IPS-NIHi7 (cell line): ENCODE data around the gene IPMK.

Experiments used
- DNase-seq: peaks from one replicate; pipeline ENCODE4 v3.0.0; 2012; ENCODE audit warnings: mixed read lengths; ENCODE audit errors: extremely low spot score

IPMK gene

GRCh38 chr10:58267713-58268453, at the start of gene IPMK:
Gene IPMK (minus strand): TSS chr10:58267894. CDS start chr10:58267611, 283 bp downstream.
- DNase-seq: peak; percentile 77

GRCh38 chr10:58316874-58317273, 49.2 kb upstream of the IPMK start:
- DNase-seq: no peak

GRCh38 chr10:58311026-58311425, 43.3 kb upstream of the IPMK start:
- DNase-seq: no peak

- DNase-seq: no peak
These were observed 40.0 kb upstream of the IPMK start for GRCh38 chr10:58307676-58308075.

GRCh38 chr10:58305821-58306220, 38.1 kb upstream of the IPMK start:
- DNase-seq: no peak

DNA sequence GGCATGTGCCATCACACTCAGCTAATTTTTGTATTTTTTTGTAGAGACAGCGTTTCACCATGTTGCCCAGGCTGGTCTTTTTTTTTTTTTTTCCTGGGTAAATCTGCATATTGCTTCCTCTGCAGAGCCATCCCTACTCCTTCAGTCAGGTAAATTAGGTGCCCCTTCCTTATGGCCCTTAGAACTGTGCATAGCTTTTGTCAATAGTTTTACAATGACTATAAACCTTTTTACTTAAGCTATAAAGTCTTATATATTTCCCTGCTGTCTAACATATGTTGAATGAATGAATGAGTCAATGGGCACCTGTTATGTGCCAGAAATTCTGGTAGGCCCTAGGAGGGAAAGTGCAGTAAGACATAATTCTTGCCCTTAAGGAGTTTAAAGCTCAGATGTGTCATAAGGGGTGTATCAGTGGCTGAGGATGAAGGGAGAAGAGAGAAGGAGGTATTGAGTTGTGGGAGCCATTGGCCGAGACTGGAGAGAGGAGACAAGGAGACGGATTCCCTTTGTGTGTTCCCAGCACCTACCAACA, 36.5 kb upstream of the IPMK start:
- no peak for DNase-seq

- no peak for DNase-seq
These were observed 34.6 kb upstream of the IPMK start for GRCh38 chr10:58302254-58302653.

DNA sequence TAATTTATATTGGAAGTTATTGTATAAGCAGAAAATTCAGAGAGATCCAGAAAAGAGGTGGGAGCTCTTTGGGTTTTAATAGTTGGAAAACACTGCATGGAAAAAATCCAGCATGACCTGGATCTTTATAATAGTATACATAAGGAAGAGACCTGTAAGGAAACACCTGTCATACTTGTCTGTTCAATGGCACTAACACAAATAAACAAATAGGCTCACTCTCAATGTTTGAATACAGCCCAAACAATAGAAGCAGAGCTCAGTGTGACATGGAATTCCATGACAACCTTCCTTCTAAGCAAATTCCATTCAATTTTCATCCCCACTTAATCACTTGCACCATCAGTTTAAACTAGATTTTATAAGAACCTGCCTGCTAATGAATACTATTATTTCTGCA, 33.0 kb upstream of the IPMK start:
- no peak for DNase-seq

- peak; percentile 75 for DNase-seq
These were observed 31.9 kb upstream of the IPMK start for GRCh38 chr10:58299580-58299979.

GRCh38 chr10:58293989-58294388, 26.3 kb upstream of the IPMK start:
- DNase-seq: no peak

DNA sequence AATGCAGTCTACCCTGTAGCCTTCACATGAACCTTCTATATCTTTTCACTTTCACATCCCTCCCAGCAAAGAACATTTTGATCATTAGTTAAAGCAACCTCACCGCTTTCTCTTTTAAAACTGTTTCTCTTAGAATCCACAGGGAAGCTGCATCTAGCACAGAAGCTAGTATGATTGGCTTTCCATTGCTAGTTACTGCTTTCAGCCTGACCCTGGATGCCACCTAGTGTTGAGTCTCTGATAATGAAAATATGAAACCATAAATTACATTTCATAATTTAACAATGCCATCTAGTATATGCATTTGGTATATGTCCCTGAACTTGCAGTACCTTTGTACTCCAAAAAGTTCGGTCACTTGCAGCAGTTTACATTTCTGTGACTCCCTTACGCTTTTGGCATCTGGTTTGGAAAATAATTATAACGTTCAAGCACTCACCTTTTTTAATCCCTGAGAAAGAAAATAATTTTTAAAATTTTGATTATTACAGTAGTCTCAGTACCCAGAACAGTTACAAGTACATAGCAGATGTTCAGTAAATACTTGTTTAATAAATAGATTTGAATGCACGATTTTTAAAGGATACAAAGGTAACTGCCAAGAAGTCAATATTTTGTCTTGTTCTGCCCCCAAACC, 24.0 kb upstream of the IPMK start:
- DNase-seq: peak; percentile 19

DNA sequence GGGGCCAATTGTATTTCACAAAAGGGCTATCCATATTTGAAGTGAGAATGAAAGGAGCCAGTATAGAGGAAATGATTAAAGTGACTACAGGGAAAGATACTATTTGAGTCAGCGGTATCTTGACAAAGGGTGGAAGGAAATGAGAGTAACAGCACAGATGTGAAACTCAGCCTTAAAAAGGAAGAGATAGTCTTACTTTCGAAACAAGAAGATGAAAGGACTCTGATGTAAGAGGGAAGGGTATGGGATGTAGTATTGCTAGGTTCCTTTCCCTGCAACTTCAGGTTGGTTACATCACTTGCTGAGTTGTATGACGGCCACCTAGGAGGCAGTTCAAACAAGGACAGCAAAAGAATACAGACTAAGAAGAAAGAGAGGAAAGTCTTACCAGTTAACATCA, 14.9 kb upstream of the IPMK start:
- no peak for DNase-seq

DNA sequence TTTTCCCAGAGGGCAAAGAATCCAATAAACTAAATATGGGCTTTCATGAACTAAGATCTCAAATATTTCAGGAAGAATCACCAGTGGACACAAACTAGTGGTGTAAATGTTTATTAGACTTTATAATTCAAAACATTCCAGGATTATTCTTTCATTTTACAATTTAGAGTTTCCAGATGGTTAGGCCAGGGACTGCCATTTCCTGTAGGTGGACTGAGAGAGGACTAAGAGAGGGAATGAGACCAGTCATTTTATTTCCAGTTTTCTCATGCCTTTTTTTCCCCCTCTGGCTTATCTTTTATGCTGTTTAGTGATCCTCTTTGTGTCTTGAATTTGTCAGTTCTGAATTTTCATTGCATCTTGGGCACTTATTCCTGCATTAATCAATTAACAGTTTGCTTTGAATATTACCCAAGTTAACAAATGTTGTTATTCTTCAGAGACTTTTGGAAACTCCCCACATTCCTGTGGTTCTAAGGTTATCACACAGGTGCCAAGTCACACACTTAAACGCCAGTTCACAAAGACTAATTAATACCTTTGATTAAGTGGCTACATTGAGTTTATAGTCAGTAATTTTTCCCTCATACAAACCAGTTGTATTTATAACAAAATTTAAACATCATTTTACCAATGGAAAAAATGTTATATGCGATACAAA, 13.5 kb upstream of the IPMK start:
- no peak for DNase-seq

DNA sequence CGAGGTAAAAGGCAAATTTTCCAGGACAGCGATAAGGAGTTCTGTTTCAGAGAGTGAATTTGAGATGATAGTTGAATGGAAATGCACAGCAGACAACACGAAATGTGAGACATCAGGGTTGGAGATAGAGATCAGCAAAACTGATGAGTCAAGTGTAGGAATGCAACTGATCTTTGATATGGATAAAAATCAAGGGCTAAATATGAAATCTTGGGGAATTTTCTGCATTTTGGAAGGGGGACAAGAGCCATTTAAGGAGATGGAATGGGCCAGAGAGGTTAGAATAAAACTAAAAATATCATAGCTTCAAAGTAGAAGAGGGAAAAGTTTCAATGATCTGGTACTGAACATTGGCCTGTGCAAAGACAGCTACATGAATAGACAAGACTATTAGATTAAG, 12.8 kb upstream of the IPMK start:
- no peak for DNase-seq

DNA sequence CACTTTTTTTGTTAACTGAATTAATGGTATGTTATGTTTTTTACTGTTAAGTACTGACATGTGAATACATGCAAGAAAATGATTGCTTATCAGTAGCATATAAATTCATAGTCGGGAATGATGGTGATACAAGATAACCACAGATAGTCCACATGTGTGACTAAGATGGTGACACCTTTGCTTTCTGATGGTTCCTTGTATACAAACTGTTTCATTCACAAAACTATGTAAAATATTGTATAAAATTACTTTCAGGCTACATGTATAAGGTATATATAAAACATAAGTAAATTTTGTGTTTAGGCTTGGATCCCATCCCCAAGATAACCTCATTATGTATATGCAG, 11.2 kb upstream of the IPMK start:
- no peak for DNase-seq

DNA sequence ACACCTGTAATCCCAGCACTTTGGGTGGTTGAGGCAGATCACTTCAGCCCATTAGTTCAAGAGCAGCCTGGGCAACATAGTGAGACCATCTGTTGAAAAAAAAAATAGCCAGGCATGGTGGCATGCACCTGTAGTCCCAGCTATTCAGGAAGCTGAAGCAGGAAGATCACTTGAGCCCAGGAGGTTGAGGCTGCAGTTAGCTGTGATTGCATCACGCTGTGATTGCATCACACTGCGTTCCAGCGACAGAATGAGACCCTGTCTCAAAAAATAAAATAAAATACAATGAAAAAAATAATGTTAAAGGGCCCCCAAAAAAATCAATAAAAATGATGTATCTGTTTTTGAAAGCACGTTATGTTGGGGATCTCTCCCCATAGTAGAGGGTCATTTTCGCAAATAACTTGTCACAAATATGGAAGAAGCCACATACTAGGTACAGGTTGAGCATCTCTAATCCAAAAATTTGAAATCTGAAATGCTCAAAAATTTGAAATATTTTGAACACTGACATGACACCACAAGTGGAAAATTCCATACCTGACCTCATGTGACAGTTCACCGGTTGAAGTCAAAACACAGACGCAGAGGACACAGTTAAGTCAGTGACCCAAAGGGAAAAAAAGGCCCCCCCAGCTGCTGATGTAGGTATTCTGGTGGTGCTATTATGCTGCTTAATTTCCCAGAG, 10.7 kb upstream of the IPMK start:
- no peak for DNase-seq

DNA sequence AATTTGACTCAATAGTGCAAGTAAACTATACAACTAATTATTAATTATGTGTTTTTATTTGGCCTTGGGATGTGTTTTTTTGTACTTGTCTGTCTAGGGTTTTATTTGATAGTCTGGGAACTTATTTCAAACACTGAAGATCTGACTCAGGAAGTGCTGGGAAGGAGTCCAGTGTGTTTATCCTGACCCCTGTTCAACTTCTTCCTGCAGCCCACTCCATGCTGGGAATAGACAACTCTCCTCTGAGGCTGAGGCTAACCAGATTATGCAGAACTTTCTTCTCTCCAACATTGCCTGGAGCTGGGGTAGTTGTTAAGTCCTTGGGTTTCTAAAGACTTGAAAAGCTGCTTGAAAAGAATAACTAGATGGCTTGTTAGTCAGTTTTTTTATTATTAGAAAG, 8.2 kb upstream of the IPMK start:
- no peak for DNase-seq

DNA sequence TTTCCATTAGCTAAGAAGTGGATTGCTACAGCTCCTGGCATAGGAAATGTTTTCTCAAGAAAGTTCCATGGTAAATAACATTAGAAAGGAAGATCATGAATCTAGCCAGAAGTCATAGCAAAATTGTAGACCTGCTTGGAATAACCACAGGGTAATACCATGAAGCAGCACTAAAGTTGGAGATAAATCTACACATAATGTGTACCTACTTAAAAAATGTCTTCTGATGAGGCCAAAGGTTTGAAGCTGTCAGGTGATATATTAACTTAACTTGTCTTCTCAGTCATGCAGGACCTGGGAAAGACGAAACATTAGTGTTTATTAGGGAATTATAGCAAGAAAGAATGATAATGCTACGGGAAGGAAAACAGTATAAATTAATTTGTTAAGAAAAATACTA, 7.6 kb upstream of the IPMK start:
- no peak for DNase-seq

- DNase-seq: no peak
These were observed 2.1 kb upstream of the IPMK start for GRCh38 chr10:58269782-58270290.

DNA sequence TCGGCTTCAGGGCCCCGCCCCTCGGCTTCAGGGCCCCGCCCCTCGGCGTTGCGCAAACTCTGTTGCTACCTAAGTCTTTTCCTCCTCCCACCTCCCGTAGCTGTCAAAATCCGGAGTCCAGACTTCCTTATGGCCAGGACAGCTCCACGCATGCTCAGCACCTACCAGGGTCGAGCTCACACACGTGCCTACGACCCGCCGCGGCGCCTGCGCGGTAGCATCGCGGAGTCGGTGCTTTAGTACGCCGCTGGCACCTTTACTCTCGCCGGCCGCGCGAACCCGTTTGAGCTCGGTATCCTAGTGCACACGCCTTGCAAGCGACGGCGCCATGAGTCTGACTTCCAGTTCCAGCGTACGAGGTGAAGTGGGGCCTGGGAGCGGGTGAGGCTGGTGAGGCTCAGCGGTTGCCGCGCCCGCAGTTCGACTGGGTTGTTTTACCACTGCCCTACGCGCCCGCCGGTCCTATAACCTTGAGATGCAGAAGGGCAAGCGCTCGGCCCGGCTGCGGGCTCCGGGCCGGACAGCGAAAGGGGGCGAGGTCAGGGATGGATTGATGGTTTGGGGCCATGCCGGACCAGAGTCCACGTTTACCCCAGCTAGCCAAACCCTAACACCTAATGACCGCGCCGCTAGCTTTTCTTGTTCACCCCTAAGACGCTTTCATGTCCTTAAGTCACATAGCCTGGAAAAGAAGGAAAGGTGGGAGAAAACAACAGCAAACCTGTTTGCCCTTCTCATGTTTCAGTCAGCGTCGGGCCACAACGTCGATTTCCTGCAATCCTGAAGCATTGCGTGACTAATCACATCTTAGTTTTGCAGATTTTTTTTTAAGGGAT, 1.5 kb upstream of the IPMK start, which contains the start of gene CISD1:
CISD1 (plus strand) TSS at position 217 of the 836 bp plus-strand sequence; CDS start at position 329, 112 bp downstream.
- DNase-seq: peak; percentile 94

DNA sequence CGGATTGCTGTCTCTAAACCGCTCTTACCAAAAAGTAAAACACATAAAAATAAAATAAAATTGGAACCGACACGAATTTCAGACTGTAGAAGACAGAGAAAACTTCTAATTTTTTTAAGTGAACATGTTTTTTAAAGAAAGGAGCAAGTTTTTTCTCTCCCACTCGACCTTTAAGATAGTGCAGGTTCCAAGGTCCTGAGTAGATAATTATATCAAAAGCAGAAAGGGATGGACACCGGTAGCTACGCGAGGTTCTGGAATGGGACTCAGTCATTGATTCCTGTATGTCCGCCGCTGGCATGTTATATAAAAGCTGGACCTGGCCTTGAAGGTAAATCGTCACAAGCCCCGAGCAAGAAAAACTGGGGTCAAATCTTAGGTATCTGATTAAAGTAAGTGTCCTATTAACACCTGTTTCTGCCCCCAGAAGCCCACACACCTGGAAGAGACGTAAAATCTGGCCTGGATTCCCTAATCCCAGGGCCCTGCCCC, 806 bp upstream of the IPMK start:
- DNase-seq: no peak
